ENCODE results near the gene RYK. TPM values are rescaled to one million over a fixed set of nuclear protein-coding genes. Genes with fewer than 3 reads are reported as not detected.

RYK gene
- 1 to 10 TPM; 7.8 to 9.7 TPM for total RNA-seq

GRCh38 chr3:134250717-134251220, at the start of gene RYK:
Gene RYK, minus strand, starts transcription at chr3:134250859. Its CDS starts 205 bp downstream, at chr3:134250654.
- Mint-ChIP-seq H3K36me3 (ENCODE audit: low read depth) (peaks cover 4% of the 10 kb centered on the region), H3K4me3 (peak within 1 kb of the TSS; percentile 89), H3K4me1 (peaks cover 26% of the 10 kb centered on the region), H3K27me3 (peaks cover 30% of the 10 kb centered on the region), H3K27ac (peak within 1 kb of the TSS; percentile 93), H3K9me3 (peaks cover 6% of the 10 kb centered on the region)
- POLR2A ChIA-PET = interaction anchor here (1.1 kb wide), 1 partner anchor 234 kb away, joined by 3 read pairs; no protein-coding TSS in a partner anchor
- CTCF ChIA-PET = interaction anchor here (1.1 kb wide), 1 partner anchor 27 kb away, joined by 3 read pairs; no protein-coding TSS in a partner anchor
- peak; percentile 66 for DNase-seq

DNA sequence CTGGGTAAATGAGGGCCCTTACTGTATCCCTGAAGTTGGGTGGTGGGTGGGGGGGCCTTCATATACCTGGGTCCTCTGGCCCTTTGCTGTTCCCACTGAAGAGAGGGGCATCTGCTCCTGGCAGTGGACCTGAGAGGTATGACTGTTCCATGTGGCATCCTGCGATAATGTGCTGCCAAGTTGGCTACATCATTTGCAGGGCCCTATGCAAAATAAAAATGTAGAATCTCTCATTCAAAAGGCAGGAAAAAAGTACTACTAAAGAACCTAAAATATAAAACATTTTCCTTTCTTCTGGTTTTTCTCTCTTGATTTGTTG, 49.2 kb upstream of the RYK start:
- peaks cover 5% of the 10 kb centered on the region for H3K9me3 Mint-ChIP-seq
- peaks cover 54% of the 10 kb centered on the region for H3K27me3 Mint-ChIP-seq
- POLR2A ChIA-PET = no interaction called here
- no peak overlapping the region for H3K27ac Mint-ChIP-seq
- H3K36me3 Mint-ChIP-seq (ENCODE audit: low read depth) = no peaks in the 10 kb centered on the region
- CTCF ChIA-PET = interaction anchor here (1.3 to 1.8 kb wide), 2 partner anchors 87 to 179 kb away, joined by 3 to 4 read pairs; no protein-coding TSS in a partner anchor
- no peak for DNase-seq
- no peaks in the 10 kb centered on the region for H3K4me1 Mint-ChIP-seq
- no peak overlapping the region for H3K4me3 Mint-ChIP-seq

- peaks cover 50% of the 10 kb centered on the region for H3K27me3 Mint-ChIP-seq
- no peaks in the 10 kb centered on the region for H3K4me1 Mint-ChIP-seq
- ChIA-PET CTCF (interaction anchor here (1.8 kb wide), 1 partner anchor 179 kb away, joined by 4 read pairs; no protein-coding TSS in a partner anchor), POLR2A (no interaction called here)
- peak overlapping the region; percentile 10 for H3K27ac Mint-ChIP-seq
- no peak overlapping the region for H3K4me3 Mint-ChIP-seq
- H3K36me3 Mint-ChIP-seq (ENCODE audit: low read depth) = no peaks in the 10 kb centered on the region
- peaks cover 5% of the 10 kb centered on the region for H3K9me3 Mint-ChIP-seq
- DNase-seq = no peak
Measured at GRCh38 chr3:134299185-134299887, 48.7 kb upstream of the RYK start.

- Mint-ChIP-seq H3K27ac (no peak overlapping the region), H3K9me3 (peaks cover 5% of the 10 kb centered on the region), H3K36me3 (ENCODE audit: low read depth) (no peaks in the 10 kb centered on the region), H3K4me3 (no peak overlapping the region), H3K27me3 (peaks cover 39% of the 10 kb centered on the region), H3K4me1 (no peaks in the 10 kb centered on the region)
- ChIA-PET POLR2A (no interaction called here), CTCF (interaction anchor here (1.1 kb wide), 1 partner anchor 11 kb away, joined by 3 read pairs; no protein-coding TSS in a partner anchor)
- DNase-seq = no peak
Measured at GRCh38 chr3:134298249-134298648, 47.6 kb upstream of the RYK start.

DNA sequence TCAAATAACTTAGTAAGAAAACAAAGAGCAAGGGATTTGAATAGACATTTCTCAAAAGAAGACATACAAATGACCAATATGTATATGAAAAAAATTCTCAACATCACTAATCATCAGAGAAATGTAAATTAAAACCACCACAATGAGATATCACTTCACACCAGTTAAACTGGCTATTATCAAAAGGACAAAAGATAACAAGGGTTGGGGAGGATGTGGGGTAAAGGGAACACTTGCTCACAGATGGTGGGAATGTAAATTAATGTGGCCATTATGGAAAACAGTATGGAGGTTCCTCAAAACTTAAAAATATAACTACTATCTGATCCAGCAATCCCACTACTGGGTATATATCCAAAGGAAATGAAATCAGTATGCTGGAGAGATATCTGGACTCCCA, 46.0 kb upstream of the RYK start:
- H3K4me3 Mint-ChIP-seq = no peak overlapping the region
- DNase-seq = no peak
- H3K9me3 Mint-ChIP-seq = peaks cover 5% of the 10 kb centered on the region
- POLR2A ChIA-PET = no interaction called here
- peaks cover 37% of the 10 kb centered on the region for H3K27me3 Mint-ChIP-seq
- CTCF ChIA-PET = no interaction called here
- H3K4me1 Mint-ChIP-seq = no peaks in the 10 kb centered on the region
- no peak overlapping the region for H3K27ac Mint-ChIP-seq
- H3K36me3 Mint-ChIP-seq (ENCODE audit: low read depth) = no peaks in the 10 kb centered on the region

GRCh38 chr3:134295930-134296329, 45.3 kb upstream of the RYK start:
- H3K4me1 Mint-ChIP-seq = no peaks in the 10 kb centered on the region
- H3K36me3 Mint-ChIP-seq (ENCODE audit: low read depth) = no peaks in the 10 kb centered on the region
- POLR2A ChIA-PET = no interaction called here
- CTCF ChIA-PET = interaction anchor here (0.6 kb wide), 1 partner anchor 205 kb away, joined by 3 read pairs; no protein-coding TSS in a partner anchor
- H3K9me3 Mint-ChIP-seq = peaks cover 5% of the 10 kb centered on the region
- DNase-seq = no peak
- H3K4me3 Mint-ChIP-seq = no peak overlapping the region
- peaks cover 41% of the 10 kb centered on the region for H3K27me3 Mint-ChIP-seq
- H3K27ac Mint-ChIP-seq = no peak overlapping the region

- Mint-ChIP-seq H3K36me3 (ENCODE audit: low read depth) (no peaks in the 10 kb centered on the region), H3K4me1 (no peaks in the 10 kb centered on the region), H3K9me3 (peaks cover 5% of the 10 kb centered on the region), H3K27me3 (peaks cover 37% of the 10 kb centered on the region), H3K4me3 (no peak overlapping the region), H3K27ac (no peak overlapping the region)
- POLR2A ChIA-PET = interaction anchor here (0.8 kb wide), 1 partner anchor 80 kb away, joined by 3 read pairs; no protein-coding TSS in a partner anchor
- CTCF ChIA-PET = interaction anchor here (0.5 kb wide), 1 partner anchor 19 kb away, joined by 3 read pairs; no protein-coding TSS in a partner anchor
- peak; percentile 80 for DNase-seq
Measured at GRCh38 chr3:134294302-134295280, 43.9 kb upstream of the RYK start.

DNA sequence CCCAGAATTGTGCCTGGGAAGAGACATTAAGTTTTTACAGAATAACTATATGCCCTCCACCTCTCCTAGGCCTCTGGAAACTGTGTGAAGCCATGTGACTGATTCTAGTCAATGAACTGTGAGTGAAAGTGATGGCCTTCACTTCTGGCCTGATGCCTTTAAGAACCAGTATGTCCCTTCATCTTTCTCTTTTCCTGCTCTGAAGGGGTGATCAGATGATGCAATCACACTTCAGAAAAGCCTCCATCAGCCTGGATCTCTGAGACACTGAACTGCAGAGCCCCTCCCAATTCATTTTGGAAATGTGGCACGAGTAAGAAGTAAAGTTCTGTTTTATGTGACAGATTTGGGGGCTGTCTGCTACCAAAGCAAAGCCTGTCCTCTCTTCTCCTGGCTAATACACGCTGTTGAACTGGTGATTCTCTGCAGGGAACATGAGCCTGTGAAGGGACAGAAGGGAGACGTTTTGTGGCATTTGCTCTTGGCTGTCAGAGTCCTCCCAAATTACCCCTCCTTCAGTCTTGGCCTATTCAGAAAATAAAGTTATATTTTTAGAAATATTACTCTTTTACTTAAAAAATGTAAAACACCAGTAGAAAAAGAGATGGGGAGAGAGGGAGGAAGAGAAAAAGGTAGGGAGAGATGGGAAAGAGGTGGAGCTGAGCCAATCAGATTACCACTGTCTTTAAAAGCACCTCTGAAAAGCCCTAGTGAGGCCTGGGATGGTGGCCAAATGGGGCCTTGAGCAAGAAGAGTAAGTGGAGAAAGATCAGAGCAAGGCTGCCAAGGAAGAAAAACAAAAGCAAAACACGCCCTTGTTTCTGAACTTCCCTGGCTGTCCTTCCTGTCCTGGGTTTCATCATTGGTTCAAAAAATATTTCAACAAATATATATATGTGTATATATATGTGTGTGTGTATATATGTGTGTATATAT, 40.9 kb upstream of the RYK start:
- Mint-ChIP-seq H3K27me3 (peaks cover 44% of the 10 kb centered on the region), H3K36me3 (ENCODE audit: low read depth) (no peaks in the 10 kb centered on the region)
- POLR2A ChIA-PET = no interaction called here

GRCh38 chr3:134287512-134287911, 36.9 kb upstream of the RYK start:
- CTCF ChIA-PET = no interaction called here
- POLR2A ChIA-PET = no interaction called here
- H3K27me3 Mint-ChIP-seq = peaks cover 57% of the 10 kb centered on the region

More for the DNA sequence above, 40.9 kb upstream of the RYK start:
- no peak overlapping the region for H3K27ac Mint-ChIP-seq
- H3K9me3 Mint-ChIP-seq = peaks cover 5% of the 10 kb centered on the region
- no peak for DNase-seq
- no peak overlapping the region for H3K4me3 Mint-ChIP-seq
- H3K4me1 Mint-ChIP-seq = no peaks in the 10 kb centered on the region
- CTCF ChIA-PET = no interaction called here

DNA sequence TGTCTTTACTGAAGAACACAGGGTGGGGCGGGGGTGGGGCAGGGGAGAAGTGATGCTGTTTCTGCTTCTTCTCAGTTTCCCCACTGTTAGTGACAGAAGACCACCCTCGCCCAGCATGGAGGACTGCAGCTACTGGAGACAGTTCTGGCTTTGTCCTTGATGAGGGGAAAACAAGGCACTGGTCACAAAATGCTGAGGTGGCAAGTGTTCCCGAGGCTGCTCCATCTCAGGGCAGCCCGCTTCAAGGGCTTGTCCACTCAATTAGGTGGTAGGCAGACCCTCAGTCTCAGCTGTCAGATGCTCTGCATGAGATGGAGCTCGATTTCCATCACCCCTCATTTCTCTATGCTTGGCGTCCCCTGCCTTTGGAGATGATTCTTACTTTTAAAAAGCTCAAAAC, 33.8 kb upstream of the RYK start:
- Mint-ChIP-seq H3K27me3 (peaks cover 69% of the 10 kb centered on the region), H3K4me1 (no peaks in the 10 kb centered on the region), H3K4me3 (no peak overlapping the region), H3K9me3 (no peaks in the 10 kb centered on the region), H3K36me3 (ENCODE audit: low read depth) (no peaks in the 10 kb centered on the region), H3K27ac (no peak overlapping the region)
- ChIA-PET CTCF (interaction anchor here (0.8 to 1.6 kb wide), 2 partner anchors 11 to 80 kb away, joined by 3 read pairs; no protein-coding TSS in a partner anchor), POLR2A (no interaction called here)
- no peak for DNase-seq

More at GRCh38 chr3:134287512-134287911, 36.9 kb upstream of the RYK start:
- H3K36me3 Mint-ChIP-seq (ENCODE audit: low read depth) = no peaks in the 10 kb centered on the region
- no peaks in the 10 kb centered on the region for H3K4me1 Mint-ChIP-seq
- no peaks in the 10 kb centered on the region for H3K9me3 Mint-ChIP-seq
- H3K4me3 Mint-ChIP-seq = no peak overlapping the region
- no peak for DNase-seq
- no peak overlapping the region for H3K27ac Mint-ChIP-seq

GRCh38 chr3:134282659-134283047, 32.0 kb upstream of the RYK start:
- peaks cover 61% of the 10 kb centered on the region for H3K27me3 Mint-ChIP-seq
- ChIA-PET CTCF (no interaction called here), POLR2A (no interaction called here)
- no peak overlapping the region for H3K4me3 Mint-ChIP-seq
- H3K36me3 Mint-ChIP-seq (ENCODE audit: low read depth) = no peaks in the 10 kb centered on the region
- H3K4me1 Mint-ChIP-seq = no peaks in the 10 kb centered on the region
- H3K27ac Mint-ChIP-seq = no peak overlapping the region
- no peaks in the 10 kb centered on the region for H3K9me3 Mint-ChIP-seq
- no peak for DNase-seq

All from activated CD4-positive, alpha-beta T cell treated with anti-CD3 and anti-CD28 coated beads, Interleukin-2, amount 10 ng/mL, durations not matched to agents 7 days and 5 days (primary cell).